Neural progenitor cell (in vitro differentiated cells): ENCODE results near the gene NDUFC2. TPM values are rescaled to one million over a fixed set of nuclear protein-coding genes. Genes with fewer than 3 reads are reported as not detected.
"Not testable (repeated sequence)": the region's sequence is repeated elsewhere in the genome, so short reads cannot be mapped to it uniquely, and the experiment has no call there.

Experiments used
- DNase-seq: peaks from one replicate; pipeline ENCODE4 v3.0.0-alpha.2; 2016; ENCODE audit warnings: low spot score
- H2AFZ ChIP-seq: fragments of 200-600 bp; sonication (generic); replicated peaks from 2 replicates; pipeline ENCODE4 v1.6.1; 2016; ENCODE audit warnings: antibody characterized with exemption
- H3F3A ChIP-seq: fragments of 200-600 bp; sonication (generic); 2 replicates; pipeline ENCODE4 v1.6.1; 2016; ENCODE audit warnings: antibody characterized with exemption, low read depth
- H3K27ac ChIP-seq: fragments of 200-600 bp; sonication (generic); 2 replicates; pipeline ENCODE4 v1.5.1; 2016; ENCODE audit warnings: mild to moderate bottlenecking
- H3K27me3 ChIP-seq: fragments of 200-600 bp; sonication (generic); 2 replicates; pipeline ENCODE4 v1.6.1; 2016; ENCODE audit warnings: mild to moderate bottlenecking, moderate library complexity
- H3K36me3 ChIP-seq: fragments of 200-600 bp; sonication (generic); 2 replicates; pipeline ENCODE4 v1.5.1; 2016
- H3K4me1 ChIP-seq: fragments of 200-600 bp; sonication (generic); 2 replicates; pipeline ENCODE4 v1.6.1; 2016; ENCODE audit warnings: mixed run types
- H3K4me2 ChIP-seq: fragments of 200-600 bp; sonication (generic); 2 replicates; pipeline ENCODE4 v1.6.1; 2016
- H3K4me3 ChIP-seq: fragments of 200-600 bp; sonication (generic); 2 replicates; pipeline ENCODE4 v1.5.1; 2016
- H3K79me2 ChIP-seq: fragments of 200-600 bp; sonication (generic); 2 replicates; pipeline ENCODE4 v1.6.1; 2016; ENCODE audit warnings: low read depth
- H3K9ac ChIP-seq: fragments of 200-600 bp; sonication (generic); 2 replicates; pipeline ENCODE4 v1.6.1; 2016
- H3K9me3 ChIP-seq: fragments of 200-600 bp; sonication (generic); 2 replicates; pipeline ENCODE4 v1.5.1; 2016; ENCODE audit warnings: low read depth
- H4K20me1 ChIP-seq: fragments of 200-600 bp; sonication (generic); 2 replicates; pipeline ENCODE4 v1.6.1; 2016; ENCODE audit warnings: low read depth
- H3K27ac Mint-ChIP-seq: 3 replicates; pipeline ENCODE4 v1.8.0; 2021; ENCODE audit warnings: mixed read lengths
- H3K27me3 Mint-ChIP-seq: 2 replicates; pipeline ENCODE4 v1.8.0; 2022; ENCODE audit warnings: low read depth, mild to moderate bottlenecking, inconsistent platforms, moderate library complexity, mixed read lengths; ENCODE audit not compliant: insufficient read depth
- H3K36me3 Mint-ChIP-seq: 3 replicates; pipeline ENCODE4 v1.8.0; 2021; ENCODE audit warnings: mixed read lengths
- H3K4me1 Mint-ChIP-seq: 3 replicates; pipeline ENCODE4 v1.8.0; 2021; ENCODE audit warnings: mixed read lengths
- H3K4me3 Mint-ChIP-seq: 3 replicates; pipeline ENCODE4 v1.8.0; 2021; ENCODE audit warnings: mild to moderate bottlenecking, moderate library complexity, mixed read lengths
- H3K9me3 Mint-ChIP-seq: 3 replicates; pipeline ENCODE4 v1.8.0; 2020; ENCODE audit warnings: mixed read lengths
- CTCF ChIP-seq: fragments of 200-600 bp; sonication (generic); IDR thresholded peaks from 2 replicates; pipeline ENCODE4 v1.5.1; 2017; ENCODE audit warnings: antibody characterized with exemption, mild to moderate bottlenecking
- EZH2 ChIP-seq: fragments of 200-600 bp; sonication (generic); IDR thresholded peaks from 2 replicates; pipeline ENCODE4 v1.6.1; 2017; ENCODE audit warnings: antibody characterized with exemption, mild to moderate bottlenecking, moderate library complexity
- EZH2phosphoT487 ChIP-seq: fragments of 200-600 bp; sonication (generic); IDR thresholded peaks from 2 replicates; pipeline ENCODE4 v1.6.1; 2017; ENCODE audit warnings: antibody characterized with exemption
- total RNA-seq: library from RNA; depleted of rRNA; stranded (reverse); fragments of >200 nt; gene quantifications from 2 replicates; pipeline ENCODE4 v1.2.3, GENCODE V29; 2015; ENCODE audit warnings: low replicate concordance

The NDUFC2 gene
- total RNA-seq, 1 donor from 2014 or later: 36.7 TPM

GRCh38 chr11:78099666-78100065, 20.0 kb upstream of the NDUFC2 start:
- Histone ChIP-seq H3K27ac (no peak overlapping the region), H3K79me2 (no peaks in the 10 kb centered on the region), H2AFZ (no peak overlapping the region), H3F3A (peaks cover 4% of the 10 kb centered on the region), H3K4me1 (no peaks in the 10 kb centered on the region), H3K9me3 (no peaks in the 10 kb centered on the region), H4K20me1 (no peaks in the 10 kb centered on the region), H3K9ac (no peak overlapping the region), H3K4me3 (no peak overlapping the region), H3K4me2 (no peak overlapping the region), H3K27me3 (no peaks in the 10 kb centered on the region), H3K36me3 (peaks cover 14% of the 10 kb centered on the region)
- peak overlapping the region; percentile 7 for H3K27ac Mint-ChIP-seq
- H3K27me3 Mint-ChIP-seq: no peaks in the 10 kb centered on the region
- no peaks in the 10 kb centered on the region for H3K9me3 Mint-ChIP-seq
- DNase-seq: no peak
- H3K4me3 Mint-ChIP-seq: no peak overlapping the region
- peaks cover 4% of the 10 kb centered on the region for H3K4me1 Mint-ChIP-seq
- TF ChIP-seq CTCF (no peak), EZH2phosphoT487 (no peak), EZH2 (no peak)
- H3K36me3 Mint-ChIP-seq: peaks cover 16% of the 10 kb centered on the region

GRCh38 chr11:78097666-78098385, 18.2 kb upstream of the NDUFC2 start:
- H3K27ac Mint-ChIP-seq: no peak overlapping the region
- no peak for TF ChIP-seq EZH2phosphoT487
- no peak for TF ChIP-seq EZH2
- TF ChIP-seq CTCF: no peak
- Histone ChIP-seq H3K27ac (no peak overlapping the region), H3K79me2 (no peaks in the 10 kb centered on the region), H3K27me3 (no peaks in the 10 kb centered on the region), H3F3A (peaks cover 4% of the 10 kb centered on the region), H3K9me3 (no peaks in the 10 kb centered on the region), H3K9ac (no peak overlapping the region), H3K4me1 (no peaks in the 10 kb centered on the region), H4K20me1 (no peaks in the 10 kb centered on the region), H3K4me3 (no peak overlapping the region), H3K4me2 (no peak overlapping the region), H2AFZ (no peak overlapping the region), H3K36me3 (peaks cover 6% of the 10 kb centered on the region)
- H3K9me3 Mint-ChIP-seq: no peaks in the 10 kb centered on the region
- no peak for DNase-seq
- peaks cover 19% of the 10 kb centered on the region for H3K36me3 Mint-ChIP-seq
- H3K4me3 Mint-ChIP-seq: no peak overlapping the region
- H3K4me1 Mint-ChIP-seq: peaks cover 4% of the 10 kb centered on the region
- no peaks in the 10 kb centered on the region for H3K27me3 Mint-ChIP-seq

GRCh38 chr11:78094250-78094649, 14.6 kb upstream of the NDUFC2 start:
- TF ChIP-seq EZH2phosphoT487 (no peak), EZH2 (no peak), CTCF (no peak)

GRCh38 chr11:78086521-78087074, 6.9 kb upstream of the NDUFC2 start:
- not testable (repeated sequence) for H3K4me3 Mint-ChIP-seq, H4K20me1 ChIP-seq, H3K9ac ChIP-seq, H3K4me3 ChIP-seq, H3K4me1 ChIP-seq, H3K9me3 Mint-ChIP-seq, H3F3A ChIP-seq, H3K9me3 ChIP-seq, H3K4me2 ChIP-seq, H3K27me3 ChIP-seq, H3K4me1 Mint-ChIP-seq, H3K27me3 Mint-ChIP-seq, H2AFZ ChIP-seq, H3K27ac Mint-ChIP-seq, H3K36me3 ChIP-seq, H3K79me2 ChIP-seq, H3K27ac ChIP-seq, H3K36me3 Mint-ChIP-seq
- DNase-seq: peak; percentile 6

More at GRCh38 chr11:78094250-78094649, 14.6 kb upstream of the NDUFC2 start:
- Histone ChIP-seq H3K27ac (no peak overlapping the region), H3K9ac (no peak overlapping the region), H3K9me3 (no peaks in the 10 kb centered on the region), H3K36me3 (no peaks in the 10 kb centered on the region), H3F3A (no peaks in the 10 kb centered on the region), H3K79me2 (no peaks in the 10 kb centered on the region), H3K4me3 (no peak overlapping the region), H4K20me1 (no peaks in the 10 kb centered on the region), H3K4me1 (no peaks in the 10 kb centered on the region), H3K4me2 (no peak overlapping the region), H2AFZ (no peak overlapping the region), H3K27me3 (no peaks in the 10 kb centered on the region)
- Mint-ChIP-seq H3K4me1 (no peaks in the 10 kb centered on the region), H3K9me3 (no peaks in the 10 kb centered on the region), H3K27me3 (no peaks in the 10 kb centered on the region), H3K36me3 (peaks cover 12% of the 10 kb centered on the region), H3K27ac (no peak overlapping the region), H3K4me3 (no peak overlapping the region)
- no peak for DNase-seq
